Esophagus squamous epithelium (tissue), 5 donors: ENCODE data around the gene CBX6. TPM values are rescaled to one million over a fixed set of nuclear protein-coding genes. Genes with fewer than 3 reads are reported as not detected.

Source experiments
- DNase-seq: peaks from one replicate; lab custom pipeline; 2025; lab: John Stamatoyannopoulos, UW
- H3K27ac ChIP-seq, 4 donors: fragments of 200-600 bp; sonication (generic); one replicate each; pipeline ENCODE4 v1.5.1; 2016 to 2019; ENCODE audit warnings: mild to moderate bottlenecking in 1 of 4
- H3K27me3 ChIP-seq, 4 donors: fragments of 200-600 bp; sonication (generic); 1 replicate in 3 of 4; 2 replicates in 1 of 4; pipeline versions ENCODE4 v1.5.1 to v1.6.0; 2017 to 2021; ENCODE audit warnings: antibody characterized with exemption in 1 of 4
- H3K36me3 ChIP-seq, 3 donors: fragments of 200-600 bp; sonication (generic); one replicate each; pipeline ENCODE4 v1.5.1; 2016 to 2019
- H3K4me1 ChIP-seq, 3 donors: fragments of 200-600 bp; sonication (generic); one replicate each; pipeline ENCODE4 v1.5.1; 2017 to 2019
- H3K4me3 ChIP-seq, 4 donors: fragments of 200-600 bp; sonication (generic); 1 replicate in 3 of 4; 2 replicates in 1 of 4; pipeline ENCODE4 v1.5.1; 2016 to 2019; ENCODE audit warnings: mild to moderate bottlenecking in 2 of 4, moderate library complexity in 1 of 4
- H3K9me3 ChIP-seq, 3 donors: fragments of 200-600 bp; sonication (generic); one replicate each; pipeline ENCODE4 v1.5.1; 2016 to 2019
- CTCF ChIP-seq, 6 experiments: fragments of 450-650 bp in 4 of 6; fragments of 200-600 bp in 2 of 6; sonication (generic) in 2 of 6; IDR thresholded peaks; one replicate each; pipeline ENCODE4 v1.5.1; 2016 to 2019; ENCODE audit warnings: antibody characterized with exemption in 6 of 6, mild to moderate bottlenecking in 4 of 6, moderate library complexity in 4 of 6
- POLR2A ChIP-seq, 4 donors: fragments of 450-650 bp; IDR thresholded peaks; one replicate each; pipeline ENCODE4 v1.6.1; 2017; ENCODE audit warnings: antibody characterized with exemption in 4 of 4, mild to moderate bottlenecking in 4 of 4, moderate library complexity in 3 of 4
- WGBS, 2 donors: methylation state at CpG; one replicate each; pipeline ENCODE4 v1.1.5; 2018; 5-methylcytosine and 5-hydroxymethylcytosine counted together
- intact Hi-C: fragments of 100-400 bp; cut with DNase I; formaldehyde crosslinking; loops from one replicate; pipeline ENCODE4 v1.15.0; 2022
- total RNA-seq, 4 donors: library from RNA; depleted of rRNA; stranded (reverse); fragments of >200 nt; gene quantifications; one replicate each; pipeline ENCODE4 v1.1.0, GENCODE V29; 2016
- donor health status: DM: yes; HTN: yes; CAD: no.

The CBX6 gene
- total RNA-seq, 4 donors from 2014 or later = 7.8 to 27.7 (median 11.8) TPM

- 72 to 85% methylated on average over 6 to 7 of the region's 10 CpGs for WGBS, 2 donors
- intact Hi-C loops = no loop called here
- DNase-seq = no peak
- TF ChIP-seq POLR2A (IDR thresholded peaks at IDR 0.05) (no peak), CTCF (IDR thresholded peaks at IDR 0.05) (no peak)
- Histone ChIP-seq H3K4me1 (no peaks in the 10 kb centered on the region), H3K9me3 (no peaks in the 10 kb centered on the region), H3K4me3 (no peak overlapping the region), H3K27ac (no peak overlapping the region), H3K36me3 (no peaks in the 10 kb centered on the region), H3K27me3 (peaks cover 0 to 4% (median 0%) of the 10 kb centered on the region in 4 donors)
Observed at GRCh38 chr22:38819387-38819940, 52.6 kb downstream of the CBX6 start.

DNA sequence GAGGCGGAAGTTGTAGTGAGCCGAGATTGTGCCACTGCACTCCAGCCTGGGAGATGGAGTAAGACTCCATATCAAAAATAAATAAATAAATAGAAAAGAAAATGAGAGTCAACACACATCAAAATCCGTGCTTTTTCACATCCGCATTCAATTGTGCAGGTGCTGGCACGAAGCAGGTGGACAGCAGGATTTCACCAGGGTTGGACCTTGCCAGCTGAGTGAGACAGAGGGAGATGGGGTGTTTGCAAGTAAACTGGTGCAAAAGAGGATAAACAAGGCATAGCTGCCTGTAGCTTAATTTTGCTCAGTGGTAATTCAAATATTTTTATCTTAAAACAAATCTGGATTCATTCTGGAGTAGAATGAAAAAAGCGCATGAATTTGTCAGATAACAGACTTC, 54.8 kb downstream of the CBX6 start:
- no peak for TF ChIP-seq CTCF (IDR thresholded peaks at IDR 0.05)
- TF ChIP-seq POLR2A (IDR thresholded peaks at IDR 0.05) = no peak
- WGBS, 2 donors = 82 to 86% methylated on average over 6 of the region's 6 CpGs
- Histone ChIP-seq H3K27ac (no peak overlapping the region), H3K27me3 (peaks cover 0 to 4% (median 0%) of the 10 kb centered on the region in 4 donors), H3K4me1 (no peaks in the 10 kb centered on the region), H3K4me3 (no peak overlapping the region), H3K36me3 (no peaks in the 10 kb centered on the region), H3K9me3 (no peaks in the 10 kb centered on the region)
- DNase-seq = no peak
- intact Hi-C loops = no loop called here

GRCh38 chr22:38815842-38816241, 56.2 kb downstream of the CBX6 start:
- no peak overlapping the region for H3K4me3 ChIP-seq
- H3K27ac ChIP-seq = no peak overlapping the region
- DNase-seq = no peak
- H3K9me3 ChIP-seq = no peaks in the 10 kb centered on the region
- TF ChIP-seq CTCF (IDR thresholded peaks at IDR 0.05) (no peak), POLR2A (IDR thresholded peaks at IDR 0.05) (no peak)
- WGBS, 2 donors = 20 to 50% methylated on average over 1 of the region's 1 CpG
- H3K36me3 ChIP-seq = no peaks in the 10 kb centered on the region
- intact Hi-C loops = no loop called here
- H3K27me3 ChIP-seq = peaks cover 0 to 4% (median 0%) of the 10 kb centered on the region in 4 donors
- H3K4me1 ChIP-seq = no peaks in the 10 kb centered on the region

Other genes starting within 250 kb of the CBX6 start
- gene FAM227A, start 215.8 kb downstream of the CBX6 start, total RNA-seq = 1 to 10 TPM in 1 of 4 donors, under 1 TPM in 3; 0.04 to 1.0 (median 0.12) TPM
- gene CBY1, start 215.6 kb downstream of the CBX6 start, total RNA-seq = 10 to 100 TPM in 3 of 4 donors, 1 to 10 TPM in 1; 8.7 to 21.1 (median 13.1) TPM
- 10 to 100 TPM; 23.4 to 73.7 (median 57.2) TPM for gene TOMM22, start 190.3 kb downstream of the CBX6 start, total RNA-seq
- gene JOSD1, start 171.3 kb downstream of the CBX6 start, total RNA-seq = 10 to 100 TPM; 27.8 to 48.8 (median 33.1) TPM
- gene GTPBP1, start 166.3 kb downstream of the CBX6 start, total RNA-seq = 10 to 100 TPM; 15.3 to 37.4 (median 32.0) TPM
- 100 to 1,000 TPM in 3 of 4 donors, 10 to 100 TPM in 1; 94.2 to 307 (median 191) TPM for gene SUN2, start 116.2 kb downstream of the CBX6 start, total RNA-seq
- 10 to 100 TPM in 3 of 4 donors, 1 to 10 TPM in 1; 7.3 to 15.5 (median 13.7) TPM for gene DNAL4, start 78.1 kb downstream of the CBX6 start, total RNA-seq
- gene NPTXR, start 28.2 kb downstream of the CBX6 start, total RNA-seq = 1 to 10 TPM in 1 of 4 donors, under 1 TPM in 3; 0.26 to 2.3 (median 0.63) TPM
- 10 to 100 TPM in 1 of 4 donors, 1 to 10 TPM in 1, under 1 TPM in 2; 0.57 to 27.3 (median 1.3) TPM for gene APOBEC3A, start 85.4 kb upstream of the CBX6 start, total RNA-seq
- 1 to 10 TPM in 3 of 4 donors, not detected in 1; 1.1 to 5.3 (median 3.1) TPM for gene APOBEC3B, start 110.1 kb upstream of the CBX6 start, total RNA-seq
- 10 to 100 TPM in 1 of 4 donors, 1 to 10 TPM in 3; 7.6 to 20.3 (median 9.0) TPM for gene APOBEC3C, start 142.0 kb upstream of the CBX6 start, total RNA-seq
- gene APOBEC3D, start 148.9 kb upstream of the CBX6 start, total RNA-seq = 1 to 10 TPM in 1 of 4 donors, under 1 TPM in 2, not detected in 1; 0.35 to 1.2 (median 0.76) TPM
- gene APOBEC3F, start 168.6 kb upstream of the CBX6 start, total RNA-seq = 1 to 10 TPM in 3 of 4 donors, under 1 TPM in 1; 0.44 to 2.7 (median 2.2) TPM
- gene APOBEC3G, start 205.1 kb upstream of the CBX6 start, total RNA-seq = 10 to 100 TPM in 2 of 4 donors, 1 to 10 TPM in 1, under 1 TPM in 1; 0.91 to 12.1 (median 6.5) TPM
- gene APOBEC3H, start 225.0 kb upstream of the CBX6 start, total RNA-seq = under 1 TPM in 2 of 4 donors, not detected in 2; 0.92 to 0.95 TPM